Stimulated activated CD8-positive, alpha-beta memory T cell treated with anti-CD3 and anti-CD28 coated beads, Interleukin-2, amount 100 ng/mL, for 1 hour (primary cell): ENCODE measurements around the gene DIP2C.

ENCODE experiments used
- DNase-seq, 2 donors: peaks; one replicate each; pipeline ENCODE4 v3.0.0-alpha.2; 2020; ENCODE audit warnings: low read depth in 2 of 2

Gene DIP2C

DNA sequence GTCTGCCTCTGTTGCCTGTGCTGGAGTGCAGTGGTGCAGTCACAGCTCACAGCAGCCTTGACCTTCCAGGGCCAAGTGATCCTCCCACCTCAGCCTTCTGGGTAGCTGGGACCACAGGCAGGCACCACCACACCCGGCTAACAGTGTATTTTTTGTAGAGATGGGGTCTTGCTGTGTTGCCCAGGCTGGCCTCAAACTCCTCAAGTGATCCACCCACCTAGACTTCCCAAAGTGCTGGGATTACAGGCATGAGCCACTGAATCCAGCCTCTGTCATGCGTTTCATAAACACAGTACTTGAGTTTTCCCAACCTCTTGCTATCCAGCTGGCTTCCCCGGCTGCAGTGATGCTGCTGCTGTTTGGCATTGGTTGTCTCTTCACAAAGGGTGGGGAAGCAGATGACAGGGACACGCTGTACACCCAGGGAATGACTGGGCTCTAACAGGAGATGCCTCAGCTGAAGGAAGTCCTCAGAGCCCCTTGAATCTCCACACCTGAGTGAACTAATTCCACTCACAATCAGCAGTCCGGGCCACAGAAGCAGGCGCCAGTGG lies 191.5 kb downstream of the DIP2C start:
- no peak for DNase-seq

GRCh38 chr10:497289-497688 lies 192.2 kb downstream of the DIP2C start:
- no peak for DNase-seq

GRCh38 chr10:494556-494955 lies 194.9 kb downstream of the DIP2C start:
- no peak for DNase-seq

- DNase-seq = no peak
Observed at GRCh38 chr10:494149-494542, 195.3 kb downstream of the DIP2C start.

- DNase-seq = no peak
Observed at GRCh38 chr10:493391-494148, 195.9 kb downstream of the DIP2C start.

DNA sequence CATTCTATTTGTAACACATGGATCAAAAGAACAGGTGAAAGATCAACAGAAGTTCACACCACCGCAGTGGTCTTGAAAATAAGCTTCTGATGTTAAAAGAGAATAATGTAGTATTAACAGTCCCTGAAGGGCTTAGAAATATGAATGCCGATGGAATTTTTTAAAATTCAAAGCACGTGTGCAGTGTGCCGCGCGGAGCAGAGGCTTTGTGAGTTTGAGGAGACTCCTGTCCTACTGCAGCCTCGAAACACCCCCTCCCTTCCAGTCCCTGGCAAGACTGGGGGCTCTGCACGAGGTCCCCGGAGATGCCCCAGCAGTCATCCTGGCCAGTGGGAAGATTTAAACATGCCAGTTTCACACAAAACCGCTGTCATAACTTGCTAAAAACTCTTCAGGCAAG lies 196.6 kb downstream of the DIP2C start:
- no peak for DNase-seq

- DNase-seq = no peak
Observed at GRCh38 chr10:491667-492424, 197.6 kb downstream of the DIP2C start.

DNA sequence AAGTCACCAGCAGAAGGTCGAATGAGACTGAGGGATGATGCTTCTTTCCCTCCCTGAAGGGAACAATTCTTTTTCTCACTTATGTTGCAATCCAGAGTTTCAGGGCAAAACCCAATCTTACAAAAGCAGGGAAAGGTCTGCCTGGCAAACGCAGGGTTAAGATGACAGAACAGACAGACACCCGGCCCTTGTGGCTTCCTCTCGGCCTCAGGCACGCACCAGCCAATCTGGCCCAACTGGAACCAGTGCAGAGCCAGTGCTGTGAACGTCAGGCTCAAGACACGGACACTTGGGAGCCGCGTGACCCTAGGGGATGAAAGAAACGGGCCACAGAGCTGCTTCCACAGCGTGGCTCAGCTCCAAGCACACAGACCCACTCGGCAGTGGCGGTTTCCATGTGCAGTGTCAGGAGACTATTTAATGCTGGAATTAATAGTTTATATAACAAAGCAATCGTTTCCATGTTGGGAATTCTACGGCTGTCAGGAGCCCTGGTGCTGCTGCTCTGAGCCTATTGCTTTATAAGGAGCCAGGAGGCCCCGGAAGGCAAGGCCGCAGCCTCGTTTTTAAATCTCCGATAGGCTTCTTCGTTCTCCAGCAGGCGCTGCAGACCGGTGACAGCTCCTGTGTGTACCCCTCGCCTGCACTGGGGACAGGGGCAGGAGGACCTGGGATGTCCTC lies 198.4 kb downstream of the DIP2C start:
- no peak for DNase-seq

DNA sequence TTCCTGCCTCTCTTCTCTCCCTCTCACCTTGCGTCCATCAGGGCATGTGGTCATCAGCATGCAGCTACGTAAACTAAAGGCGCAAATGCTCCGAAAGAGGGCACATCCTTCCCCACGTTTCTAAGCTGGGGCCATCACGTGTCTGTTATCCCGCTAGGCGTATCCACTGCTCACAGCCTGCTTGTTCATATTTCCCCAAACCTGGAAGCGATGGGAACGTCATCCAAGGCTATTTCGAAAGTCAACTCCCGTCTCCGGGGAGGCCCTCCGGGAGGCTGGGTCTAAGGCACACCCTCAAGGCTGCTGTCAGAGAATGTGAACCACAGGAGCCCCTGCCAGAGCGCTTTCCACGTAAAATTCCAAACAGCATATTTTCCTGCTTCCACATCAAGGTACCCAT lies 199.2 kb downstream of the DIP2C start:
- DNase-seq = no peak

- DNase-seq = no peak
Observed at GRCh38 chr10:489330-489729, 200.1 kb downstream of the DIP2C start.

DNA sequence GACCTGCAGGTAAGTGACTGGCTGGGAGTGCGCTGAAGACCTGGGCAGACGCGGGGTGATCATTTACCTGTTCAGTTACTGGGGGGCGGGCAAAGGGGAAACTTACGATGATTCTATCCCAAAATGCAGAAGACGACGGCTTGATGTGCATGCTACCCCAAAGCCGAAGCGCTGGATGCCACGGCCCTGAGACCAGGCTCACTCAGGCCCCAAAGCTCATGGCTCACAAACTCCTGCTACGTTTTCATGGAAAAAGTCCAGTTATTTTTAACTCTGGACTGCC lies 200.6 kb downstream of the DIP2C start:
- DNase-seq = no peak

- no peak for DNase-seq
Observed at GRCh38 chr10:488081-488932, 201.2 kb downstream of the DIP2C start.

DNA sequence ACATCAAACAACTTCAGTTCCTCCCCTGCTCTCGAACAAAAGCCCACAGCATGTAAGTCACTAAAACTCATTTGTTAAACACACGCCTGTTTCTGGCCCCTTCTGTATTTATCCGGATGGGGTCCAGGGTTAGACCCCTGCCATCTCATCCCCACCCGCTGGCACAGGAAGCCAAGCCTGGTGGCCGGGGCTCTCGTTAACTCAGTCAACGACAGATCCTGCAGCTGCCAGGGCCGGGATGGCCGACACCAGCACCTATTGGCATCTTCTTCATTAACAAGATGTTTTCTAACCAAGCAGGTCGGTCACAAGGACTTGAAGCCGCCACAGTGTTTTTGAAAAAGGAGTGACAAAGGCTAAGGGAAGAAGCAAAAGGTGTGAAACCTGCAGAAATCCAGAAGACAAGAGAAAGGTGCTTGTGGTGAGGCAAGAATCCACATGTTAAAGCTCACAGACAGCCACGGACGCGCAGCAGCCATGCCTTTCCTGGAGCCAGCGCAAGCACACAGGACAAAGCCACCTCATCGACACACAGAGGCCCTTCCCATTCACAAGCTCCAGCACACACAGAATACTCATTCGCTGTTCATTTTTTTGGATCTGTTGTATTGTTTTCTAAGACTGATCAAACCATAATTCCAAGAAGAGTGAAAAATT lies 202.7 kb downstream of the DIP2C start:
- no peak for DNase-seq

DNA sequence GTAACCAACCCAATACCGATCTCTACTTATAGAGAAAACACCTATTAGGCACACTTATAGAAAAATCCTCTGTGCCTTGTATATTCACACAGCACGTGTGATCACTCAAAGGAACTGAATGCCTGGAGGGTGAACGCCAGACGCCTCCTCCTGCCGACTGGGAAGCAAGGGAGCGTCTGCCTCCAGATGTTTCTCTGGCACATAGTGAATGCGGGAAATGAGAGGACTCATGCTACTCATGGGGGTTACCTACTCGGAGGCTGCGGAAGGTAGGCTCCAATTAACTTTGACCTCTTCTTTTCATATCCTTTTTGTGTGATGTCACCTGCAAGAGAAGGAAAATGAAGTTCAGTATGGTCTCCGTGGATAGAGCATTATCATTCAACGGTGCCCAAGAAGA lies 203.3 kb downstream of the DIP2C start:
- no peak for DNase-seq

DNA sequence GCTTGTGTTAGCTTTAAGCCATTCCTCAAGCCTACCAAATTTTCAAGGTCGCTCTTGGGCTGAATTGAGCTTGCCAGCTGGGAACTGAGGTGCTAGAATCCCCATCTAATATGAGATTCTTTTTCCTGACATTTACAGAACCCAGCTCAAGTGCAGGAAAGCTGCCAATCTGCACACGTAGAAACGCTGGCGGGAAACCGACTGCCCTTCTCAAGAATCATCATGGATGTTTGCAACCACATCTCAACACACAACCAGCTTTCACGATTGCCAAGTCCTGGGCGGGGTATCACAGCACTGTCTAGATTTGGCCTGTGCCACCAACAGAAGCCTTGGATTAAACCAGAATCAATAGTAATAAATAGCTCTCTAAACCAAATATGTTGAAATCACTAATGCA lies 203.7 kb downstream of the DIP2C start:
- no peak for DNase-seq

DNA sequence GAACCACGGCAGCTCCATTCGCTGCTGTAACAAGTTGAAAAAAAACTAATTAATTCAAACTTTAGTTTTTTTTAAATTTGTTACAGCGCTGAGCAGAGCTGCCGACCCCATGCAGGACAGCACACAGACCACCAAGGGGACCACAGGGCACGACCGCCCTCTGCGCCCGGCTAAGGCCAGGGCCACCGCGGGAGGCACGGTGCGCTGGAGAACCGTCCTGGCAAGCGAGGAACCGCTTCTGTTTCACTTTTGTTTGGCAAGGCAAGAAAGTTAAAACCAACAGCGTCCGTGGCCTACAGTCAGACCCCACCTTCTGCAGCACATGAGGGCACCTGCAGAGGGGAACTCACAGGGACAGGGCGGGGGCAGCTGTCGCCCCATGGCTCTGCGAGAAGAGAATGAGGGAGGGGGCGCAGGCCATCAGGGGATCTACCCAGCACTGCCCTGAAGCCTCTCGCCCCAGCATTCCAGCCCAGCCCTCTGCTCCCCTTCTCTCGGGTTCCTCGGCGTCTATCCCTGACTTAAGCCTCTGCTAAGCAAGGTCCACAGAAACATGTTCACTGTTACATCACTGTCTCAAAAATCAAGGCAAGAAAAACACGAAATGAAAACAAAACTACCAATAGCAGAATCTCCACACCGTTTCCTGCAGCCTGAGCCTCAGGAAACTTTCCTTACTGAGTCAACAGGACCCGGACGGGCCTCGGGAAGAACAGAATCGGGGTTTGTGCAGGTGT lies 204.4 kb downstream of the DIP2C start:
- DNase-seq = no peak

GRCh38 chr10:484441-484924 lies 205.0 kb downstream of the DIP2C start:
- no peak for DNase-seq

DNA sequence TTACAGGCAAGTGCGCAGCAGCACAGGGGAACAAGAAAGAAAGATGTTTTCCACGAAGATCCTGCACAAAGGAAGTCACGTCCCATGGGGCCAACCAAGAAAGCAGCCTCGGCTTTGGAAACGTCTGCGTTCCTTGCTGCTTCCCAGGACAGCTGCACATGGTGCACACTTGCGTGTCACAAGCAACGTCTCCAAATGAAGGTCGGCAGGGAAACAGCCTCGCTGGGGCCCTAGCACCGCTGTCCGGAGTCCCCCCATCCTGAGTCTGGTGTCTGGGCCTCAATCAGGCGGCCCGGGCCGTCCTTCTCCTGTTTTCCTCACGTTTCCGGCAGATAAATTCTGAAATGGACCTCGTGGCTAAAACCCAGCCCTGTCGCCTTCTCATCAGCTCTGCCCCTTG lies 206.2 kb downstream of the DIP2C start:
- no peak for DNase-seq

GRCh38 chr10:482848-483247 lies 206.6 kb downstream of the DIP2C start:
- DNase-seq = no peak

GRCh38 chr10:482051-482501 lies 207.4 kb downstream of the DIP2C start:
- DNase-seq = no peak
